DND-41 (cell line): ENCODE results near the gene RPL14.

Source experiments
- ATAC-seq: fragments of 200-7000 bp; cut with Tn5 transposase; 3 replicates; pipeline ENCODE4 v1.9.1; 2021; ENCODE audit warnings: low read depth; ENCODE audit not compliant: insufficient read depth
- DNase-seq: peaks from one replicate; pipeline ENCODE4 v3.0.0-alpha.2; 2020
- H2AFZ ChIP-seq: 2 replicates; pipeline ENCODE4 v1.6.0; 2012; ENCODE audit warnings: low read depth, low read length
- H3K27ac ChIP-seq: 2 replicates; pipeline ENCODE4 v1.5.1; 2012; ENCODE audit warnings: low read length, inconsistent platforms
- H3K27me3 ChIP-seq: fragments of 200-600 bp; sonication (generic); 2 replicates; pipeline ENCODE4 v1.6.0; 2012; ENCODE audit warnings: low read length, mild to moderate bottlenecking, inconsistent platforms; ENCODE audit not compliant: insufficient read depth, poor library complexity
- H3K36me3 ChIP-seq: 2 replicates; pipeline ENCODE4 v1.5.1; 2012; ENCODE audit warnings: low read length, inconsistent platforms; ENCODE audit not compliant: insufficient read depth
- H3K4me1 ChIP-seq: 2 replicates; pipeline ENCODE4 v1.5.1; 2012; ENCODE audit warnings: mild to moderate bottlenecking, low read length; ENCODE audit not compliant: insufficient read depth
- H3K4me2 ChIP-seq: 2 replicates; pipeline ENCODE4 v1.6.0; 2012; ENCODE audit warnings: mild to moderate bottlenecking, moderate library complexity, low read length, inconsistent platforms; ENCODE audit not compliant: insufficient read depth
- H3K4me3 ChIP-seq, 2 experiments: fragments of 200-600 bp in 1 of 2; shearing (Covaris generic) in 1 of 2; 2 replicates each; pipeline ENCODE4 v1.5.1; 2012 to 2016; ENCODE audit warnings: inconsistent platforms in 2 of 2, low read length in 2 of 2, mild to moderate bottlenecking in 2 of 2, low read depth in 1 of 2, moderate library complexity in 1 of 2
- H3K79me2 ChIP-seq: 2 replicates; pipeline ENCODE4 v1.6.0; 2012; ENCODE audit warnings: low read length, inconsistent platforms; ENCODE audit not compliant: insufficient read depth
- H3K9ac ChIP-seq: 2 replicates; pipeline ENCODE4 v1.6.0; 2012; ENCODE audit warnings: low read depth, mild to moderate bottlenecking, inconsistent platforms, low read length, moderate library complexity
- H3K9me3 ChIP-seq: 2 replicates; pipeline ENCODE4 v1.5.1; 2012; ENCODE audit warnings: low read length, moderate library complexity, mild to moderate bottlenecking, inconsistent platforms; ENCODE audit not compliant: insufficient read depth, severe bottlenecking
- H4K20me1 ChIP-seq: 2 replicates; pipeline ENCODE4 v1.6.0; 2012; ENCODE audit warnings: low read length; ENCODE audit not compliant: insufficient read depth
- CTCF ChIP-seq: IDR thresholded peaks from 2 replicates; pipeline ENCODE4 v1.5.1; 2012; ENCODE audit warnings: borderline replicate concordance, low read length, moderate library complexity, mild to moderate bottlenecking; ENCODE audit not compliant: poor library complexity, severe bottlenecking; ENCODE audit errors: extremely low read depth
- EZH2 ChIP-seq: IDR thresholded peaks from 3 replicates; pipeline ENCODE4 v1.6.1; 2012; ENCODE audit warnings: borderline replicate concordance, low read depth, mild to moderate bottlenecking, moderate library complexity, low read length, inconsistent platforms; ENCODE audit not compliant: severe bottlenecking

The RPL14 gene

GRCh38 chr3:40450438-40450837, 6.7 kb upstream of the RPL14 start:
- Histone ChIP-seq H3K79me2 (peaks cover 11% of the 10 kb centered on the region; the same call in 1 of the 2 replicates), H2AFZ (no peak overlapping the region), H3K27me3 (no peaks in the 10 kb centered on the region), H3K27ac (no peak overlapping the region), H3K4me2 (no peak overlapping the region), H4K20me1 (no peaks in the 10 kb centered on the region), H3K9me3 (no peaks in the 10 kb centered on the region), H3K4me3 (no peak overlapping the region), H3K9ac (no peak overlapping the region), H3K36me3 (no peaks in the 10 kb centered on the region), H3K4me1 (peaks cover 29% of the 10 kb centered on the region)
- TF ChIP-seq CTCF (no peak), EZH2 (no peak)
- ATAC-seq = no peak
- no peak for DNase-seq

GRCh38 chr3:40451551-40451950, 5.6 kb upstream of the RPL14 start:
- DNase-seq = no peak
- Histone ChIP-seq H3K36me3 (no peaks in the 10 kb centered on the region), H3K4me1 (peaks cover 35% of the 10 kb centered on the region), H3K9me3 (no peaks in the 10 kb centered on the region), H4K20me1 (no peaks in the 10 kb centered on the region), H3K79me2 (peaks cover 11% of the 10 kb centered on the region), H3K27ac (no peak overlapping the region), H3K4me2 (peak overlapping the region; percentile 96; the same call in 1 of the 2 replicates), H3K9ac (no peak overlapping the region), H3K27me3 (no peaks in the 10 kb centered on the region), H3K4me3 (no peak overlapping the region), H2AFZ (no peak overlapping the region)
- no peak for ATAC-seq
- TF ChIP-seq CTCF (no peak), EZH2 (no peak)

GRCh38 chr3:40452057-40452456, 5.1 kb upstream of the RPL14 start:
- no peaks in the 10 kb centered on the region for H3K36me3 ChIP-seq
- H4K20me1 ChIP-seq = no peaks in the 10 kb centered on the region
- DNase-seq (no peak), ATAC-seq (no peak)
- peak overlapping the region; percentile 96 for H3K4me2 ChIP-seq
- peak overlapping the region; percentile 96 for H2AFZ ChIP-seq
- H3K9ac ChIP-seq = peak overlapping the region; percentile 72
- H3K4me1 ChIP-seq = peaks cover 37% of the 10 kb centered on the region
- H3K27ac ChIP-seq = peak overlapping the region; percentile 83; the same call in 1 of the 2 replicates
- peak overlapping the region; percentile 48 to 90; a peak in 3 of 4 replicates for H3K4me3 ChIP-seq
- peaks cover 15% of the 10 kb centered on the region for H3K79me2 ChIP-seq
- no peaks in the 10 kb centered on the region for H3K27me3 ChIP-seq
- TF ChIP-seq EZH2 (no peak), CTCF (no peak)
- no peaks in the 10 kb centered on the region for H3K9me3 ChIP-seq

- Histone ChIP-seq H3K27ac (peak overlapping the region; percentile 83), H4K20me1 (peaks cover 2% of the 10 kb centered on the region), H3K27me3 (no peaks in the 10 kb centered on the region), H3K36me3 (peaks cover 3% of the 10 kb centered on the region; the same call in 1 of the 2 replicates), H2AFZ (peak overlapping the region; percentile 96), H3K9ac (peak overlapping the region; percentile 72), H3K4me3 (peak overlapping the region; percentile 48 to 90), H3K9me3 (no peaks in the 10 kb centered on the region), H3K79me2 (peaks cover 20% of the 10 kb centered on the region), H3K4me1 (peaks cover 37% of the 10 kb centered on the region), H3K4me2 (peak overlapping the region; percentile 96)
- TF ChIP-seq CTCF (no peak), EZH2 (no peak)
- ATAC-seq = no peak
- no peak for DNase-seq
These were observed 4.6 kb upstream of the RPL14 start for GRCh38 chr3:40452562-40452875.
